HEK293 (cell line): Measurements from ENCODE around the gene PTDSS2.
A peak's percentile ranks its signal among the peaks of the same experiment; 100 is the strongest.

ENCODE experiments used
- ATF2 ChIP-seq: fragments of 450-650 bp; formaldehyde crosslinking; IDR thresholded peaks from 2 replicates; pipeline ENCODE4 v1.5.1; 2016; ENCODE audit warnings: missing biosample characterization, missing genetic modification characterization, low read depth
- CTCF ChIP-seq: fragments of 450-650 bp; formaldehyde crosslinking; IDR thresholded peaks from 2 replicates; pipeline ENCODE4 v1.5.1; 2016; ENCODE audit warnings: missing biosample characterization, missing genetic modification characterization
- PATZ1 ChIP-seq: fragments of 450-650 bp; formaldehyde crosslinking; IDR thresholded peaks from 2 replicates; pipeline ENCODE4 v1.5.1; 2016; ENCODE audit warnings: missing biosample characterization, missing genetic modification characterization
- PRDM1 ChIP-seq: fragments of 450-650 bp; formaldehyde crosslinking; IDR thresholded peaks from 2 replicates; pipeline ENCODE4; 2016; ENCODE audit warnings: missing biosample characterization, missing genetic modification characterization
- REST ChIP-seq: fragments of 450-650 bp; formaldehyde crosslinking; IDR thresholded peaks from 2 replicates; pipeline ENCODE4 v1.5.1; 2016; ENCODE audit warnings: missing biosample characterization, missing genetic modification characterization
- ZBTB6 ChIP-seq: fragments of 450-650 bp; formaldehyde crosslinking; IDR thresholded peaks from 2 replicates; pipeline ENCODE4 v1.5.1; 2017; ENCODE audit warnings: missing biosample characterization, missing genetic modification characterization
- ZEB2 ChIP-seq: fragments of 450-650 bp; formaldehyde crosslinking; IDR thresholded peaks from 2 replicates; pipeline ENCODE4 v1.5.1; 2016; ENCODE audit warnings: missing biosample characterization, missing genetic modification characterization
- ZNF138 ChIP-seq: fragments of 450-650 bp; formaldehyde crosslinking; IDR thresholded peaks from 2 replicates; pipeline ENCODE4 v1.5.1; 2016; ENCODE audit warnings: missing biosample characterization, missing genetic modification characterization, borderline replicate concordance
- ZNF214 ChIP-seq: fragments of 450-650 bp; formaldehyde crosslinking; IDR thresholded peaks from 2 replicates; pipeline ENCODE4 v1.5.1; 2017; ENCODE audit warnings: missing biosample characterization, mild to moderate bottlenecking, missing genetic modification characterization, borderline replicate concordance
- ZNF560 ChIP-seq: fragments of 450-650 bp; formaldehyde crosslinking; IDR thresholded peaks from 2 replicates; pipeline ENCODE4 v1.5.1; 2017; ENCODE audit warnings: missing biosample characterization, missing genetic modification characterization, borderline replicate concordance
- ZNF561 ChIP-seq: fragments of 450-650 bp; IDR thresholded peaks from 2 replicates; pipeline ENCODE4 v1.5.1; 2018; ENCODE audit warnings: missing biosample characterization, missing genetic modification characterization, borderline replicate concordance

GRCh38 chr11:406796-407650 is 43.1 kb upstream of the PTDSS2 start:
- TF ChIP-seq CTCF (tag by site-specific recombination) = peak; percentile 15; the same call in 1 of the 2 replicates
- no peak for TF ChIP-seq ZNF138 (tag by site-specific recombination)
- TF ChIP-seq REST (tag by site-specific recombination) = no peak
- no peak for TF ChIP-seq ZNF214 (tag by site-specific recombination)
- TF ChIP-seq PATZ1 (tag by site-specific recombination) = peak; percentile 21; the same call in 1 of the 2 replicates
- no peak for TF ChIP-seq ATF2 (tag by site-specific recombination)
- no peak for TF ChIP-seq ZNF560 (tag by site-specific recombination)
- no peak for TF ChIP-seq PRDM1 (tag by site-specific recombination)
- TF ChIP-seq ZNF561 (tag by site-specific recombination) = no peak
- no peak; the same call in 1 of the 2 replicates for TF ChIP-seq ZBTB6 (tag by site-specific recombination)
- no peak for TF ChIP-seq ZEB2 (tag by site-specific recombination)
